Measurements from ENCODE around the gene ZNF385B.

DNA sequence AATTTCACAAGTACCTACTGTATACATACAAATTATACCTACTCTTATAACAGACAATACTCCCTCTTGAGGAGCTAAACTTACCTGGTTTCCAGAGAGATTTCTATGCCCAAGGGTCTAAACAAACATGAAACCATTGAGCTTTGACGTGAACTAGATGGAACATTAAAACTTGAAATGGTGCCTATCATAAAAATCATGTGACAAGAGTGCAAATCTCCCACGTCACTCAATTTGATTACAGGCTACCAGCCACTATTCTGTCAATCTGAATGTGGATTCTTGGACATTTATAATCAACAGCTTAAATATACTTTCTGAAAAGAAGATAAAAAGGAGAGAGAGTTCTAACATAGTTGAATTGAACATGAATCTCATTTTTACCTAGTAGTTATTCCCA, 299.7 kb downstream of the ZNF385B start:
- TF ChIP-seq POLR2A (IDR thresholded peaks at IDR 0.05), result no peak
- TF ChIP-seq, protein P1, sequence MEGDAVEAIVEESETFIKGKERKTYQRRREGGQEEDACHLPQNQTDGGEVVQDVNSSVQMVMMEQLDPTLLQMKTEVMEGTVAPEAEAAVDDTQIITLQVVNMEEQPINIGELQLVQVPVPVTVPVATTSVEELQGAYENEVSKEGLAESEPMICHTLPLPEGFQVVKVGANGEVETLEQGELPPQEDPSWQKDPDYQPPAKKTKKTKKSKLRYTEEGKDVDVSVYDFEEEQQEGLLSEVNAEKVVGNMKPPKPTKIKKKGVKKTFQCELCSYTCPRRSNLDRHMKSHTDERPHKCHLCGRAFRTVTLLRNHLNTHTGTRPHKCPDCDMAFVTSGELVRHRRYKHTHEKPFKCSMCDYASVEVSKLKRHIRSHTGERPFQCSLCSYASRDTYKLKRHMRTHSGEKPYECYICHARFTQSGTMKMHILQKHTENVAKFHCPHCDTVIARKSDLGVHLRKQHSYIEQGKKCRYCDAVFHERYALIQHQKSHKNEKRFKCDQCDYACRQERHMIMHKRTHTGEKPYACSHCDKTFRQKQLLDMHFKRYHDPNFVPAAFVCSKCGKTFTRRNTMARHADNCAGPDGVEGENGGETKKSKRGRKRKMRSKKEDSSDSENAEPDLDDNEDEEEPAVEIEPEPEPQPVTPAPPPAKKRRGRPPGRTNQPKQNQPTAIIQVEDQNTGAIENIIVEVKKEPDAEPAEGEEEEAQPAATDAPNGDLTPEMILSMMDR (IDR thresholded peaks at IDR 0.05), result no peak

Measured in stomach (tissue), 4 donors.